K562 (cell line): ENCODE data around the gene NDST3. TPM values are rescaled to one million over a fixed set of nuclear protein-coding genes. Genes with fewer than 3 reads are reported as not detected.

Experiments used
- ATAC-seq: fragments of 200-7000 bp; cut with Tn5 transposase; 3 replicates; pipeline ENCODE4 v1.9.1; 2020; ENCODE audit warnings: moderate library complexity
- BruUV-seq: library from RNA; stranded (reverse); fragments of 400-500 nt; replicated peaks from 2 replicates; lab custom pipeline; 2021; lab: Mats Ljungman, UMichigan
- CTCF ChIA-PET: fragments of 300-600 bp; formaldehyde crosslinking; extraction: SDS; loops from one replicate; lab custom pipeline; 2021; ENCODE audit warnings: low intra/inter-chr PET ratio; lab: Yijun Ruan, JAX
- POLR2A ChIA-PET: fragments of 300-600, 350-650 bp; sonication (Branson Sonifier 250); formaldehyde crosslinking; extraction: SDS; loops from one replicate; lab custom pipeline; 2021; ENCODE audit warnings: antibody characterized with exemption, inconsistent platforms; lab: Yijun Ruan, JAX
- DNase-seq, 4 experiments: peaks; one replicate each; pipeline versions ENCODE4 v3.0.0 to v3.0.0-alpha.2; 2011 to 2018; ENCODE audit warnings: low spot score in 3 of 4, mixed read lengths in 3 of 4; ENCODE audit errors: extremely low read depth in 1 of 4
- FAIRE-seq: peaks from 2 replicates; lab custom pipeline; 2011; peaks lifted over from hg19 to GRCh38; lab: Jason Lieb, UNC
- H2AFZ ChIP-seq: 2 replicates; pipeline ENCODE4 v1.6.0; 2011; ENCODE audit warnings: low read depth, low read length, control low read depth, inconsistent platforms
- H3K27ac ChIP-seq: fragments of 200-600 bp; 3 replicates; pipeline ENCODE4 v1.8.0; 2011; ENCODE audit warnings: low read depth, mild to moderate bottlenecking, control low read depth, inconsistent platforms, low read length, moderate library complexity, mixed read lengths; ENCODE audit errors: extremely low read depth
- H3K27me3 ChIP-seq, 2 experiments: fragments of 300-600 bp in 1 of 2; 2 replicates in 1 of 2; 3 replicates in 1 of 2; pipeline versions ENCODE4 v1.6.0 to v1.8.0; 2011; ENCODE audit warnings: inconsistent platforms in 2 of 2, low read length in 2 of 2, mild to moderate bottlenecking in 1 of 2, mixed read lengths in 1 of 2, moderate library complexity in 1 of 2; ENCODE audit not compliant: control insufficient read depth in 2 of 2, insufficient read depth in 2 of 2
- H3K36me3 ChIP-seq: fragments of 300-600 bp; 3 replicates; pipeline ENCODE4 v1.8.0; 2011; ENCODE audit warnings: mild to moderate bottlenecking, low read length, inconsistent platforms; ENCODE audit not compliant: control insufficient read depth, insufficient read depth
- H3K4me1 ChIP-seq, 2 experiments: fragments of 200-600 bp in 1 of 2; replicated peaks in 1 of 2; 2 replicates in 1 of 2; 3 replicates in 1 of 2; pipeline versions ENCODE4 v1.5.1 to v1.8.0; 2011; ENCODE audit warnings: inconsistent platforms in 2 of 2, low read length in 2 of 2, mild to moderate bottlenecking in 1 of 2, mixed read lengths in 1 of 2, moderate library complexity in 1 of 2; ENCODE audit not compliant: control insufficient read depth in 2 of 2, insufficient read depth in 2 of 2
- H3K4me2 ChIP-seq: 2 replicates; pipeline ENCODE4 v1.6.1; 2011; ENCODE audit warnings: low read length, control low read depth, inconsistent platforms, mixed read lengths; ENCODE audit not compliant: insufficient read depth
- H3K4me3 ChIP-seq: fragments of 200-600 bp; sonication (generic), shearing (Covaris generic); 2 replicates; pipeline ENCODE4 v1.5.1; 2016; ENCODE audit warnings: control low read depth, inconsistent platforms
- H3K79me2 ChIP-seq: fragments of 200-600 bp; 3 replicates; pipeline ENCODE4 v1.8.0; 2011; ENCODE audit warnings: low read length, inconsistent platforms; ENCODE audit not compliant: control insufficient read depth, insufficient read depth
- H3K9ac ChIP-seq, 2 experiments: 2 replicates each; pipeline versions ENCODE4 v1.6.0 to v1.6.1; 2011; ENCODE audit warnings: low read depth in 2 of 2, low read length in 2 of 2, control low read depth in 1 of 2, inconsistent platforms in 1 of 2, mild to moderate bottlenecking in 1 of 2, mixed read lengths in 1 of 2; ENCODE audit not compliant: insufficient read depth in 1 of 2
- H3K9me1 ChIP-seq: one replicate; pipeline ENCODE4 v1.6.0; 2011; ENCODE audit warnings: inconsistent platforms, mild to moderate bottlenecking, low read length, moderate library complexity; ENCODE audit not compliant: control insufficient read depth, insufficient read depth
- H3K9me3 ChIP-seq: replicated peaks from 2 replicates; pipeline ENCODE4 v1.5.1; 2011; ENCODE audit warnings: low read depth, low read length, inconsistent platforms; ENCODE audit not compliant: control insufficient read depth, insufficient read depth
- H4K20me1 ChIP-seq: replicated peaks from 2 replicates; pipeline ENCODE4 v1.6.1; 2011; ENCODE audit warnings: low read length, inconsistent platforms, mixed read lengths; ENCODE audit not compliant: control insufficient read depth, insufficient read depth
- CBFB ChIP-seq: sonication (generic); formaldehyde crosslinking; IDR thresholded peaks from 2 replicates; pipeline ENCODE4 v1.4.0; 2020; ENCODE audit warnings: mild to moderate bottlenecking, missing genetic modification reagents
- ELF1 ChIP-seq: fragments of 200-800 bp; sonication (Bioruptor generic); IDR thresholded peaks from 2 replicates; pipeline ENCODE4 v1.6.1; 2016; ENCODE audit warnings: missing genetic modification characterization, missing compliant biosample characterization
- MTA3 ChIP-seq: fragments of 450-650 bp; formaldehyde crosslinking; IDR thresholded peaks from 2 replicates; pipeline ENCODE4 v1.6.1; 2017; ENCODE audit warnings: mild to moderate bottlenecking, borderline replicate concordance
- RFX1 ChIP-seq: fragments of 450-650 bp; IDR thresholded peaks from 2 replicates; pipeline ENCODE4 v1.6.1; 2016; ENCODE audit warnings: mild to moderate bottlenecking, moderate library complexity
- SETDB1 ChIP-seq: IDR thresholded peaks from one replicate; pipeline ENCODE4 v1.6.1; 2012; ENCODE audit warnings: low read length, control low read depth, inconsistent platforms
- ZNF324 ChIP-seq: fragments of 250-450 bp; sonication (Bioruptor Pico); IDR thresholded peaks from 2 replicates; pipeline ENCODE4 v1.4.0; 2020; ENCODE audit warnings: mild to moderate bottlenecking
- ZNF644 ChIP-seq: fragments of 200-800 bp; sonication (Bioruptor generic); IDR thresholded peaks from 2 replicates; pipeline ENCODE4 v1.6.1; 2016; ENCODE audit warnings: low read depth, missing genetic modification characterization, missing compliant biosample characterization
- ZNF785 ChIP-seq: fragments of 250-450 bp; sonication (Bioruptor Pico); IDR thresholded peaks from 2 replicates; pipeline ENCODE4 v1.4.0; 2020; ENCODE audit warnings: mild to moderate bottlenecking
- WGBS: fragments of 100-300 bp; shearing (Covaris generic); methylation state at CpG from one replicate; pipeline ENCODE4 v1.1.6; 2016; ENCODE audit warnings: low coverage, mixed read lengths; ENCODE audit not compliant: insufficient coverage; ENCODE audit errors: missing lambda C conversion rate; 5-methylcytosine and 5-hydroxymethylcytosine counted together
- in situ Hi-C: fragments of 300-500 bp; cut with MboI; formaldehyde crosslinking; loops from 4 replicates; pipeline ENCODE4 v1.15.0; 2018; ENCODE audit warnings: inconsistent platforms, mixed read lengths
- intact Hi-C: fragments of 100-400 bp; cut with micrococcal nuclease; formaldehyde crosslinking; loops from 2 replicates; pipeline ENCODE4 v1.14.2; 2022
- polyA plus RNA-seq, 8 experiments: library from polyadenylated mRNA; depleted of rRNA in 4 of 8; stranded (reverse) in 5 of 8; unstranded in 3 of 8; fragments of >200 nt; fragmentation: Nextera tagmentation in 2 of 8; fragmentation: Illumina TruSeq in 1 of 8; extraction: Ambion mirVana in 2 of 8; extraction: Trizol in 1 of 8; gene quantifications; 2 replicates each; pipeline versions ENCODE4 v1.2.1 to v1.2.3, GENCODE V29; 2011 to 2014; ENCODE audit warnings: inconsistent platforms in 1 of 8, missing spikeins in 1 of 8
- total RNA-seq, 7 experiments: library from RNA; depleted of rRNA in 6 of 7; stranded (reverse); fragments of >200 nt in 6 of 7; fragmentation: Illumina TruSeq in 2 of 7; extraction: Trizol in 2 of 7; gene quantifications; 2 replicates each; pipeline versions ENCODE4 v1.2.1 to v1.2.3, GENCODE V29; 2011 to 2021; ENCODE audit warnings: low replicate concordance in 1 of 7
- TF ChIP-seq, protein P1 (sequence below): fragments of 250-450 bp; sonication (Bioruptor Pico); IDR thresholded peaks from 2 replicates; pipeline ENCODE4 v1.4.0; 2020; ENCODE audit warnings: mild to moderate bottlenecking, moderate library complexity
- TF ChIP-seq, protein P2 (sequence below): fragments of 450-650 bp; formaldehyde crosslinking; IDR thresholded peaks from 2 replicates; pipeline ENCODE4 v1.4.0; 2020; ENCODE audit warnings: mild to moderate bottlenecking
- TF ChIP-seq, protein P3 (sequence below): fragments of 450-650 bp; IDR thresholded peaks from 2 replicates; pipeline ENCODE4 v1.6.1; 2017; ENCODE audit warnings: mild to moderate bottlenecking, moderate library complexity
- TF ChIP-seq, protein P4 (sequence below): fragments of 250-450 bp; sonication (Bioruptor Pico); IDR thresholded peaks from 2 replicates; pipeline ENCODE4 v1.4.0; 2020

NDST3 gene
- total and polyA plus RNA-seq, 9 of the 15 experiments (the other 6 are each of a cell fraction or from before 2014, with no cell fraction given), result not detected

DNA sequence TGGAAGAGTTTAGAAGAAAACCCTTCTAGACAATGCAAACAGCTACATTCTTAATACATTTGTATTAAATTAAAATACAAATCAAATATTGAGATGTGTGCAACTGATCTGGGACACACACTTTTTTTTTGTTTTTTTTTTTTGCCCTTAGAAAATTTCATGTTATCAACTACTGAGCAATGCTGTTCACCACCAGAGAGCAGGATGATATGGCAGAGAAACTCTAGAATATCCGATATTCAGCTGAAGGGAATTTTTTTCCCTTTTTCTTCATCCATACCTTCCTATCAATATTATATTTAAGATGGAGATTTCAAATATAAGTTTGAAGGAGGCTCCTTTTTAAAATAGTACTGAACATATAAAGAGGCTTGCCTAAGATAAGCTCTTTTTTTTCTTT is 1.0 kb downstream of the NDST3 start:
- Histone ChIP-seq H3K36me3 (no peaks in the 10 kb centered on the region), H3K4me2 (no peak overlapping the region), H3K9me1 (no peaks in the 10 kb centered on the region), H2AFZ (no peak overlapping the region), H3K79me2 (no peaks in the 10 kb centered on the region), H4K20me1 (no peaks in the 10 kb centered on the region), H3K4me1 (peaks cover 0 to 7% of the 10 kb centered on the region in 2 experiments; a peak in 1 of 5 replicates), H3K9me3 (no peaks in the 10 kb centered on the region), H3K4me3 (no peak overlapping the region), H3K27ac (no peak overlapping the region), H3K27me3 (no peaks in the 10 kb centered on the region), H3K9ac (no peak overlapping the region)
- 0% methylated on average over 1 of the region's 1 CpG for WGBS
- FAIRE-seq, result no peak
- POLR2A ChIA-PET, result no interaction called here
- CTCF ChIA-PET, result no interaction called here
- DNase-seq, result no peak
- in situ Hi-C loops, result no loop called here
- intact Hi-C loops, result no loop called here
- BruUV-seq, result no TSS peak
- no peak for ATAC-seq
- TF ChIP-seq ZNF785 (CRISPR knock-in tag), result no peak
- TF ChIP-seq ELF1 (tag), result no peak
- TF ChIP-seq, protein P1, sequence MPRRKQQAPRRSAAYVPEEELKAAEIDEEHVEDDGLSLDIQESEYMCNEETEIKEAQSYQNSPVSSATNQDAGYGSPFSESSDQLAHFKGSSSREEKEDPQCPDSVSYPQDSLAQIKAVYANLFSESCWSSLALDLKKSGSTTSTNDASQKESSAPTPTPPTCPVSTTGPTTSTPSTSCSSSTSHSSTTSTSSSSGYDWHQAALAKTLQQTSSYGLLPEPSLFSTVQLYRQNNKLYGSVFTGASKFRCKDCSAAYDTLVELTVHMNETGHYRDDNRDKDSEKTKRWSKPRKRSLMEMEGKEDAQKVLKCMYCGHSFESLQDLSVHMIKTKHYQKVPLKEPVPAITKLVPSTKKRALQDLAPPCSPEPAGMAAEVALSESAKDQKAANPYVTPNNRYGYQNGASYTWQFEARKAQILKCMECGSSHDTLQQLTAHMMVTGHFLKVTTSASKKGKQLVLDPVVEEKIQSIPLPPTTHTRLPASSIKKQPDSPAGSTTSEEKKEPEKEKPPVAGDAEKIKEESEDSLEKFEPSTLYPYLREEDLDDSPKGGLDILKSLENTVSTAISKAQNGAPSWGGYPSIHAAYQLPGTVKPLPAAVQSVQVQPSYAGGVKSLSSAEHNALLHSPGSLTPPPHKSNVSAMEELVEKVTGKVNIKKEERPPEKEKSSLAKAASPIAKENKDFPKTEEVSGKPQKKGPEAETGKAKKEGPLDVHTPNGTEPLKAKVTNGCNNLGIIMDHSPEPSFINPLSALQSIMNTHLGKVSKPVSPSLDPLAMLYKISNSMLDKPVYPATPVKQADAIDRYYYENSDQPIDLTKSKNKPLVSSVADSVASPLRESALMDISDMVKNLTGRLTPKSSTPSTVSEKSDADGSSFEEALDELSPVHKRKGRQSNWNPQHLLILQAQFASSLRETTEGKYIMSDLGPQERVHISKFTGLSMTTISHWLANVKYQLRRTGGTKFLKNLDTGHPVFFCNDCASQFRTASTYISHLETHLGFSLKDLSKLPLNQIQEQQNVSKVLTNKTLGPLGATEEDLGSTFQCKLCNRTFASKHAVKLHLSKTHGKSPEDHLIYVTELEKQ (CRISPR knock-in tag), result no peak
- no peak for TF ChIP-seq SETDB1
- TF ChIP-seq ZNF644, result no peak
- TF ChIP-seq, protein P2, sequence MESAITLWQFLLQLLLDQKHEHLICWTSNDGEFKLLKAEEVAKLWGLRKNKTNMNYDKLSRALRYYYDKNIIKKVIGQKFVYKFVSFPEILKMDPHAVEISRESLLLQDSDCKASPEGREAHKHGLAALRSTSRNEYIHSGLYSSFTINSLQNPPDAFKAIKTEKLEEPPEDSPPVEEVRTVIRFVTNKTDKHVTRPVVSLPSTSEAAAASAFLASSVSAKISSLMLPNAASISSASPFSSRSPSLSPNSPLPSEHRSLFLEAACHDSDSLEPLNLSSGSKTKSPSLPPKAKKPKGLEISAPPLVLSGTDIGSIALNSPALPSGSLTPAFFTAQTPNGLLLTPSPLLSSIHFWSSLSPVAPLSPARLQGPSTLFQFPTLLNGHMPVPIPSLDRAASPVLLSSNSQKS (CRISPR knock-in tag), result no peak
- TF ChIP-seq, protein P3, sequence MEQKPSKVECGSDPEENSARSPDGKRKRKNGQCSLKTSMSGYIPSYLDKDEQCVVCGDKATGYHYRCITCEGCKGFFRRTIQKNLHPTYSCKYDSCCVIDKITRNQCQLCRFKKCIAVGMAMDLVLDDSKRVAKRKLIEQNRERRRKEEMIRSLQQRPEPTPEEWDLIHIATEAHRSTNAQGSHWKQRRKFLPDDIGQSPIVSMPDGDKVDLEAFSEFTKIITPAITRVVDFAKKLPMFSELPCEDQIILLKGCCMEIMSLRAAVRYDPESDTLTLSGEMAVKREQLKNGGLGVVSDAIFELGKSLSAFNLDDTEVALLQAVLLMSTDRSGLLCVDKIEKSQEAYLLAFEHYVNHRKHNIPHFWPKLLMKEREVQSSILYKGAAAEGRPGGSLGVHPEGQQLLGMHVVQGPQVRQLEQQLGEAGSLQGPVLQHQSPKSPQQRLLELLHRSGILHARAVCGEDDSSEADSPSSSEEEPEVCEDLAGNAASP, result no peak
- no peak for TF ChIP-seq CBFB (CRISPR knock-in tag)
- no peak for TF ChIP-seq RFX1
- TF ChIP-seq MTA3, result no peak
- TF ChIP-seq, protein P4, sequence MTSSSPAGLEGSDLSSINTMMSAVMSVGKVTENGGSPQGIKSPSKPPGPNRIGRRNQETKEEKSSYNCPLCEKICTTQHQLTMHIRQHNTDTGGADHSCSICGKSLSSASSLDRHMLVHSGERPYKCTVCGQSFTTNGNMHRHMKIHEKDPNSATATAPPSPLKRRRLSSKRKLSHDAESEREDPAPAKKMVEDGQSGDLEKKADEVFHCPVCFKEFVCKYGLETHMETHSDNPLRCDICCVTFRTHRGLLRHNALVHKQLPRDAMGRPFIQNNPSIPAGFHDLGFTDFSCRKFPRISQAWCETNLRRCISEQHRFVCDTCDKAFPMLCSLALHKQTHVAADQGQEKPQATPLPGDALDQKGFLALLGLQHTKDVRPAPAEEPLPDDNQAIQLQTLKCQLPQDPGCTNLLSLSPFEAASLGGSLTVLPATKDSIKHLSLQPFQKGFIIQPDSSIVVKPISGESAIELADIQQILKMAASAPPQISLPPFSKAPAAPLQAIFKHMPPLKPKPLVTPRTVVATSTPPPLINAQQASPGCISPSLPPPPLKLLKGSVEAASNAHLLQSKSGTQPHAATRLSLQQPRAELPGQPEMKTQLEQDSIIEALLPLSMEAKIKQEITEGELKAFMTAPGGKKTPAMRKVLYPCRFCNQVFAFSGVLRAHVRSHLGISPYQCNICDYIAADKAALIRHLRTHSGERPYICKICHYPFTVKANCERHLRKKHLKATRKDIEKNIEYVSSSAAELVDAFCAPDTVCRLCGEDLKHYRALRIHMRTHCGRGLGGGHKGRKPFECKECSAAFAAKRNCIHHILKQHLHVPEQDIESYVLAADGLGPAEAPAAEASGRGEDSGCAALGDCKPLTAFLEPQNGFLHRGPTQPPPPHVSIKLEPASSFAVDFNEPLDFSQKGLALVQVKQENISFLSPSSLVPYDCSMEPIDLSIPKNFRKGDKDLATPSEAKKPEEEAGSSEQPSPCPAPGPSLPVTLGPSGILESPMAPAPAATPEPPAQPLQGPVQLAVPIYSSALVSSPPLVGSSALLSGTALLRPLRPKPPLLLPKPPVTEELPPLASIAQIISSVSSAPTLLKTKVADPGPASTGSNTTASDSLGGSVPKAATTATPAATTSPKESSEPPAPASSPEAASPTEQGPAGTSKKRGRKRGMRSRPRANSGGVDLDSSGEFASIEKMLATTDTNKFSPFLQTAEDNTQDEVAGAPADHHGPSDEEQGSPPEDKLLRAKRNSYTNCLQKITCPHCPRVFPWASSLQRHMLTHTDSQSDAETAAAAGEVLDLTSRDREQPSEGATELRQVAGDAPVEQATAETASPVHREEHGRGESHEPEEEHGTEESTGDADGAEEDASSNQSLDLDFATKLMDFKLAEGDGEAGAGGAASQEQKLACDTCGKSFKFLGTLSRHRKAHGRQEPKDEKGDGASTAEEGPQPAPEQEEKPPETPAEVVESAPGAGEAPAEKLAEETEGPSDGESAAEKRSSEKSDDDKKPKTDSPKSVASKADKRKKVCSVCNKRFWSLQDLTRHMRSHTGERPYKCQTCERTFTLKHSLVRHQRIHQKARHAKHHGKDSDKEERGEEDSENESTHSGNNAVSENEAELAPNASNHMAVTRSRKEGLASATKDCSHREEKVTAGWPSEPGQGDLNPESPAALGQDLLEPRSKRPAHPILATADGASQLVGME, result no peak
- TF ChIP-seq ZNF324 (CRISPR knock-in tag), result no peak
